Measurements from ENCODE around the gene HS3ST3A1.

HS3ST3A1 gene

GRCh38 chr17:13626703-13627102 is 25.0 kb upstream of the HS3ST3A1 start:
- Mint-ChIP-seq H3K4me3 (no peak overlapping the region), H3K36me3 (ENCODE audit: insufficient read depth) (peaks cover 2% of the 10 kb centered on the region), H3K27ac (no peak overlapping the region), H3K27me3 (peaks cover 26 to 44% of the 10 kb centered on the region in 2 donors), H3K4me1 (ENCODE audit: low read depth in 2 of 2) (no peaks in the 10 kb centered on the region), H3K9me3 (no peaks in the 10 kb centered on the region)
- ATAC-seq (replicated peaks) (no peak), DNase-seq (no peak)

GRCh38 chr17:13619462-13619861 is 17.7 kb upstream of the HS3ST3A1 start:
- DNase-seq (no peak), ATAC-seq (replicated peaks) (no peak)
- Mint-ChIP-seq H3K27ac (no peak overlapping the region), H3K36me3 (ENCODE audit: insufficient read depth) (no peaks in the 10 kb centered on the region), H3K4me1 (ENCODE audit: low read depth in 2 of 2) (no peaks in the 10 kb centered on the region), H3K27me3 (peaks cover 25 to 41% of the 10 kb centered on the region in 2 donors), H3K4me3 (no peak overlapping the region), H3K9me3 (no peaks in the 10 kb centered on the region)

GRCh38 chr17:13616031-13616430 is 14.3 kb upstream of the HS3ST3A1 start:
- no peaks in the 10 kb centered on the region for H3K36me3 Mint-ChIP-seq (ENCODE audit: insufficient read depth)
- ATAC-seq (replicated peaks) = no peak
- no peak overlapping the region for H3K27ac Mint-ChIP-seq
- DNase-seq = no peak
- peaks cover 0 to 1% of the 10 kb centered on the region in 2 donors for H3K9me3 Mint-ChIP-seq
- no peak overlapping the region for H3K4me3 Mint-ChIP-seq
- no peaks in the 10 kb centered on the region for H3K4me1 Mint-ChIP-seq (ENCODE audit: low read depth in 2 of 2)
- peaks cover 26 to 34% of the 10 kb centered on the region in 2 donors for H3K27me3 Mint-ChIP-seq

GRCh38 chr17:13609941-13610340 is 8.2 kb upstream of the HS3ST3A1 start:
- ATAC-seq (replicated peaks) (no peak), DNase-seq (no peak)
- Mint-ChIP-seq H3K4me1 (ENCODE audit: low read depth in 2 of 2) (no peaks in the 10 kb centered on the region), H3K36me3 (ENCODE audit: insufficient read depth) (no peaks in the 10 kb centered on the region), H3K4me3 (no peak overlapping the region), H3K27ac (no peak overlapping the region), H3K27me3 (peaks cover 31 to 61% of the 10 kb centered on the region in 2 donors), H3K9me3 (peaks cover 0 to 1% of the 10 kb centered on the region in 2 donors)

- ATAC-seq (replicated peaks) = no peak
- H3K4me3 Mint-ChIP-seq = peak overlapping the region in 1 of 2 donors; percentile 13
- peaks cover 65 to 81% of the 10 kb centered on the region in 2 donors for H3K27me3 Mint-ChIP-seq
- H3K36me3 Mint-ChIP-seq (ENCODE audit: insufficient read depth) = peaks cover 3% of the 10 kb centered on the region
- H3K27ac Mint-ChIP-seq = no peak overlapping the region
- H3K4me1 Mint-ChIP-seq (ENCODE audit: low read depth in 2 of 2) = peaks cover 0 to 5% of the 10 kb centered on the region in 2 donors
- H3K9me3 Mint-ChIP-seq = no peaks in the 10 kb centered on the region
- DNase-seq = no peak
Measured at GRCh38 chr17:13601322-13601775, 380 bp downstream of the HS3ST3A1 start.

GRCh38 chr17:13600475-13601321 is 1.0 kb downstream of the HS3ST3A1 start:
- Mint-ChIP-seq H3K4me3 (no peak overlapping the region), H3K27me3 (peaks cover 71 to 81% of the 10 kb centered on the region in 2 donors), H3K27ac (no peak overlapping the region), H3K9me3 (no peaks in the 10 kb centered on the region), H3K36me3 (ENCODE audit: insufficient read depth) (peaks cover 3% of the 10 kb centered on the region), H3K4me1 (ENCODE audit: low read depth in 2 of 2) (peaks cover 0 to 5% of the 10 kb centered on the region in 2 donors)
- ATAC-seq (replicated peaks) = no peak
- DNase-seq = no peak

GRCh38 chr17:13599864-13600263 is 1.9 kb downstream of the HS3ST3A1 start:
- Mint-ChIP-seq H3K27me3 (peaks cover 76 to 81% of the 10 kb centered on the region in 2 donors), H3K9me3 (no peaks in the 10 kb centered on the region), H3K4me1 (ENCODE audit: low read depth in 2 of 2) (peaks cover 2 to 6% of the 10 kb centered on the region in 2 donors), H3K4me3 (no peak overlapping the region), H3K27ac (no peak overlapping the region), H3K36me3 (ENCODE audit: insufficient read depth) (peaks cover 3% of the 10 kb centered on the region)
- DNase-seq (no peak), ATAC-seq (replicated peaks) (no peak)

- H3K4me1 Mint-ChIP-seq (ENCODE audit: low read depth in 2 of 2) = peaks cover 4 to 8% of the 10 kb centered on the region in 2 donors
- peaks cover 3% of the 10 kb centered on the region for H3K36me3 Mint-ChIP-seq (ENCODE audit: insufficient read depth)
- no peak overlapping the region for H3K27ac Mint-ChIP-seq
- H3K9me3 Mint-ChIP-seq = no peaks in the 10 kb centered on the region
- no peak for ATAC-seq (replicated peaks)
- H3K4me3 Mint-ChIP-seq = no peak overlapping the region
- DNase-seq = no peak
- peaks cover 71 to 76% of the 10 kb centered on the region in 2 donors for H3K27me3 Mint-ChIP-seq
Measured at GRCh38 chr17:13599168-13599577, 2.6 kb downstream of the HS3ST3A1 start.

GRCh38 chr17:13598353-13599167 is 3.2 kb downstream of the HS3ST3A1 start:
- H3K36me3 Mint-ChIP-seq (ENCODE audit: insufficient read depth) = peaks cover 3% of the 10 kb centered on the region
- peaks cover 65 to 70% of the 10 kb centered on the region in 2 donors for H3K27me3 Mint-ChIP-seq
- no peak overlapping the region for H3K27ac Mint-ChIP-seq

GRCh38 chr17:13597723-13598347 is 3.9 kb downstream of the HS3ST3A1 start:
- H3K27me3 Mint-ChIP-seq = peaks cover 58 to 63% of the 10 kb centered on the region in 2 donors
- DNase-seq = peak in 2 of 3 experiments; percentile 15 to 19

More at GRCh38 chr17:13598353-13599167, 3.2 kb downstream of the HS3ST3A1 start:
- no peak for DNase-seq
- no peaks in the 10 kb centered on the region for H3K9me3 Mint-ChIP-seq
- H3K4me1 Mint-ChIP-seq (ENCODE audit: low read depth in 2 of 2) = peaks cover 4 to 8% of the 10 kb centered on the region in 2 donors
- ATAC-seq (replicated peaks) = no peak
- H3K4me3 Mint-ChIP-seq = no peak overlapping the region

GRCh38 chr17:13596241-13596923 is 5.3 kb downstream of the HS3ST3A1 start:
- H3K36me3 Mint-ChIP-seq (ENCODE audit: insufficient read depth) = peaks cover 3% of the 10 kb centered on the region
- H3K9me3 Mint-ChIP-seq = no peaks in the 10 kb centered on the region
- H3K4me1 Mint-ChIP-seq (ENCODE audit: low read depth in 2 of 2) = peaks cover 3 to 4% of the 10 kb centered on the region in 2 donors
- no peak for DNase-seq
- no peak overlapping the region for H3K27ac Mint-ChIP-seq
- no peak overlapping the region for H3K4me3 Mint-ChIP-seq
- H3K27me3 Mint-ChIP-seq = peaks cover 50% of the 10 kb centered on the region in 2 donors
- no peak for ATAC-seq (replicated peaks)

More at GRCh38 chr17:13597723-13598347, 3.9 kb downstream of the HS3ST3A1 start:
- Mint-ChIP-seq H3K4me1 (ENCODE audit: low read depth in 2 of 2) (peaks cover 4 to 8% of the 10 kb centered on the region in 2 donors), H3K9me3 (no peaks in the 10 kb centered on the region), H3K27ac (no peak overlapping the region), H3K4me3 (no peak overlapping the region), H3K36me3 (ENCODE audit: insufficient read depth) (peaks cover 3% of the 10 kb centered on the region)
- ATAC-seq (replicated peaks) = no peak

GRCh38 chr17:13595599-13595899 is 6.2 kb downstream of the HS3ST3A1 start:
- ATAC-seq (replicated peaks) (no peak), DNase-seq (no peak)
- no peaks in the 10 kb centered on the region for H3K9me3 Mint-ChIP-seq
- H3K27ac Mint-ChIP-seq = no peak overlapping the region
- peaks cover 3% of the 10 kb centered on the region for H3K36me3 Mint-ChIP-seq (ENCODE audit: insufficient read depth)
- no peak overlapping the region for H3K4me3 Mint-ChIP-seq
- peaks cover 3 to 4% of the 10 kb centered on the region in 2 donors for H3K4me1 Mint-ChIP-seq (ENCODE audit: low read depth in 2 of 2)
- H3K27me3 Mint-ChIP-seq = peaks cover 50 to 54% of the 10 kb centered on the region in 2 donors
